ENCODE data around the gene TGFBR3.

- TF ChIP-seq CTCF (IDR thresholded peaks at IDR 0.05) (no peak), EP300 (IDR thresholded peaks at IDR 0.05) (no peak), POLR2A (IDR thresholded peaks at IDR 0.05) (no peak)
Measured at GRCh38 chr1:91734761-91735160, 151.2 kb downstream of the TGFBR3 start.
